ENCODE data around the gene CBLIF.

The CBLIF gene

GRCh38 chr11:59877325-59877724 lies 32.0 kb upstream of the CBLIF start:
- peak overlapping the region; percentile 9; the same call in 1 of the 2 replicates for H3K27ac ChIP-seq
- TF ChIP-seq, protein P1, sequence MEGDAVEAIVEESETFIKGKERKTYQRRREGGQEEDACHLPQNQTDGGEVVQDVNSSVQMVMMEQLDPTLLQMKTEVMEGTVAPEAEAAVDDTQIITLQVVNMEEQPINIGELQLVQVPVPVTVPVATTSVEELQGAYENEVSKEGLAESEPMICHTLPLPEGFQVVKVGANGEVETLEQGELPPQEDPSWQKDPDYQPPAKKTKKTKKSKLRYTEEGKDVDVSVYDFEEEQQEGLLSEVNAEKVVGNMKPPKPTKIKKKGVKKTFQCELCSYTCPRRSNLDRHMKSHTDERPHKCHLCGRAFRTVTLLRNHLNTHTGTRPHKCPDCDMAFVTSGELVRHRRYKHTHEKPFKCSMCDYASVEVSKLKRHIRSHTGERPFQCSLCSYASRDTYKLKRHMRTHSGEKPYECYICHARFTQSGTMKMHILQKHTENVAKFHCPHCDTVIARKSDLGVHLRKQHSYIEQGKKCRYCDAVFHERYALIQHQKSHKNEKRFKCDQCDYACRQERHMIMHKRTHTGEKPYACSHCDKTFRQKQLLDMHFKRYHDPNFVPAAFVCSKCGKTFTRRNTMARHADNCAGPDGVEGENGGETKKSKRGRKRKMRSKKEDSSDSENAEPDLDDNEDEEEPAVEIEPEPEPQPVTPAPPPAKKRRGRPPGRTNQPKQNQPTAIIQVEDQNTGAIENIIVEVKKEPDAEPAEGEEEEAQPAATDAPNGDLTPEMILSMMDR (conservative IDR thresholded peaks at IDR 0.05): no peak

- TF ChIP-seq, protein P1 (conservative IDR thresholded peaks at IDR 0.05): no peak
Measured at GRCh38 chr11:59875856-59876519, 30.7 kb upstream of the CBLIF start.

DNA sequence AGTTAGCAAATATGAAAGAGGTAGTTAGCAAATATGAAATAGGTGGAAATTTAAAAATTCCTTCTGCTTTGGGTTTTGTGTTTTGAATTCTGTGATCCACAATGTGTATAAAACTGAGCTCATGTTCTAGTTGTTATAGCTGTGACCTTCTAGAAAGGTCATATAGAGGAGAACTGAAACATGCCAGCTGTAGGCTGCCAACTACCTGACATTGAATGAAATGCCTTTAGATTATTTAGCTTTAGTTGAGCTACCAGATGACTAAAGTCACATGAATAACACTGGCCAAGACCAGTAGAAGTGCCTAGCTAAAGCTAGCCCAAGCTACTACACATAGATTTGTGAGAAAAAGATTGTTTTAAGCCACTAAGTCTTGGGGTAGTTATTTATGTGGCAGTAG lies 26.8 kb upstream of the CBLIF start:
- no peak overlapping the region for H3K27ac ChIP-seq
- TF ChIP-seq, protein P1 (conservative IDR thresholded peaks at IDR 0.05): no peak

More at GRCh38 chr11:59875856-59876519, 30.7 kb upstream of the CBLIF start:
- H3K27ac ChIP-seq: no peak overlapping the region

GRCh38 chr11:59867946-59868345 lies 22.6 kb upstream of the CBLIF start:
- H3K27ac ChIP-seq: no peak overlapping the region
- TF ChIP-seq, protein P1 (conservative IDR thresholded peaks at IDR 0.05): no peak

GRCh38 chr11:59866836-59867235 lies 21.5 kb upstream of the CBLIF start:
- TF ChIP-seq, protein P1 (conservative IDR thresholded peaks at IDR 0.05): no peak
- no peak overlapping the region for H3K27ac ChIP-seq

DNA sequence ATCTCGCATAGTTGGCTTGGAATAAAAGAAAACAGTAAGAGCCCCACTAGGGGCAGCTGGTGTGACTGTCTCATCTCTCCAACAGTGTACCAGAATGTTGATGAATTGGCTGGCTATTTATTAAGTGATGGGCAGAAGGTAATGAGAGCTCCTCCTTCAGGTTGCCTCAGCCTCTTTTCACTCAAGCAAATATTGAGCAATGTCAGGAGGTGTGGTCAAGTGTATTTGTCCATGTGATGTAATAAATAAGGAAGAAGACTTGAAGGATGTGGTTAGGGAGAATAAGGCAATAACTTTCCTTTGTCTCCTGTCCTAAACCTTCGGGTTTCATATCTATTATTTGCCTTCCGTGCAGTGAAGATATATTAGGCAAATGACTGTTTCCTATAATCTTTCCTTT lies 21.1 kb upstream of the CBLIF start, which contains the start of gene TCN1:
Gene TCN1, minus strand, starts transcription at position 91 of the 400 bp plus-strand sequence. Its CDS starts 17 bp downstream, at position 74.
- H3K27ac ChIP-seq: no peak within 1 kb of the TSS
- TF ChIP-seq, protein P1 (conservative IDR thresholded peaks at IDR 0.05): no peak

DNA sequence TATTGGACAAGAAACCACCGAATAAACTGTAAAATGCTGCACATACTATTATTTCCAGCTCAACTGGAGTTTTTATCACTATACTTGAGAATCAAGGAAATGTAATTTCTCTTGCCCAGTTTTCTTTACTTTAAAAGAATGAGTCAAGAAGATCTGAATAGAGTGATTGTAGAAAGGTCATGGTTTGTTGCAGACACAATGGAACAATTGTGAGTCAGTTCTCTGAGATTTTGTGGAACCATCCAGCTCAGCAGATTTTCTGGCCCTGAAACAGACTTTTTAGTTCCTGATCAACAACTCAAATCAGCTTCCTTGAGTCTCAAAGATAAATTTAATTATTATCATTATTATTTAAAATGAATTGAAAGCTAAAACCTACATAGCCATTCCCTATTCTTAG lies 19.7 kb upstream of the CBLIF start:
- TF ChIP-seq, protein P1 (conservative IDR thresholded peaks at IDR 0.05): no peak
- no peak overlapping the region for H3K27ac ChIP-seq
